HEK293 (cell line): ENCODE measurements around the gene CUL3.
"Not testable (repeated sequence)": the region's sequence is repeated elsewhere in the genome, so short reads cannot be mapped to it uniquely, and the experiment has no call there.

ENCODE experiments used
- CTCF ChIP-seq: fragments of 450-650 bp; formaldehyde crosslinking; IDR thresholded peaks from 2 replicates; pipeline ENCODE4 v1.5.1; 2016; ENCODE audit warnings: missing biosample characterization, missing genetic modification characterization
- ZNF670 ChIP-seq: fragments of 450-650 bp; formaldehyde crosslinking; IDR thresholded peaks from 2 replicates; pipeline ENCODE4 v1.5.1; 2016; ENCODE audit warnings: missing biosample characterization, missing genetic modification characterization, low read depth

- not testable (repeated sequence) for TF ChIP-seq CTCF, ZNF670 (tag by site-specific recombination)
These were observed 17.7 kb upstream of the CUL3 start for GRCh38 chr2:224602778-224603375.
